GM21786 (cell line): Measurements from ENCODE around the gene GLUL.

Experiments
- ATAC-seq: cut with Tn5 transposase; IDR thresholded peaks from one replicate; pipeline ENCODE4 v1.9.1; 2021; ENCODE audit not compliant: unreplicated experiment

The GLUL gene

DNA sequence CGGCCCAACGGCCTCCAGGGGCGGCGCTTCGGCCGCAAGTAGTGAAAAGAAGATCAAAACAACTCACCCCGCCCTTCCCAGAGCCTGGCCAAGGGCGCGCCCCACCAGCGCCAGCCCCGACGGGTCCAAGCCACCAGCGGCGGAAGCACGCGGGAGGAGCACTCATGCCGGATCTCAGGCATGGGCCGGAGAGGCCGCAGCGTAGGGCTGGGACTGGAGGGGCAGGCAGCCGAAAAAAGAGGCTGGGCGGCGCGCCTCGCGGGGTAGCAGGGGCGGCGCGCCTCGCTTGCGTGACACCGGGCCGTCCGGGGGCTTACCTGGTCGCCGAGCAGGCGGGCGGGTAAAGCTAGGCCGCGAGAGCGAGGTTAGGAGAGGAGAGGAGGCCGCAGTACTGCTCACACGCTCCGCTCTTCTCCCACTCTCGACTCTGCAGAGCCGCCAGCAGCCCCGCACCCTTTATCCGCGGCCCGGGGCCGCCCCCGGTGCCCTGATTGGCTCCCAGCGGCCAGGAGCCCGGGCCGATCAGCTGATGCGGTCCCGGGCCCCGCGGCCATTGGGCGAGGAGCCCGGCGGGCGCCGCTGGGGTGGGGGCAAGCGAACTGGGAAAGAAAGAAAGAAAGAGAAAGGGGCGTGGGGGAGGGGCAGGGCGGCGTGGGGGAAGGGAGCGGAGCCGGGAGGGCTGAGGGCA, at the start of gene GLUL:
Gene GLUL (minus strand): TSS at position 429 of the 688 bp plus-strand sequence. CDS start 3,053 bp downstream, outside the sequence.
- peak; percentile 63 for ATAC-seq

- ATAC-seq: no peak
These were observed 46.7 kb upstream of the GLUL start for GRCh38 chr1:182438326-182438725.

DNA sequence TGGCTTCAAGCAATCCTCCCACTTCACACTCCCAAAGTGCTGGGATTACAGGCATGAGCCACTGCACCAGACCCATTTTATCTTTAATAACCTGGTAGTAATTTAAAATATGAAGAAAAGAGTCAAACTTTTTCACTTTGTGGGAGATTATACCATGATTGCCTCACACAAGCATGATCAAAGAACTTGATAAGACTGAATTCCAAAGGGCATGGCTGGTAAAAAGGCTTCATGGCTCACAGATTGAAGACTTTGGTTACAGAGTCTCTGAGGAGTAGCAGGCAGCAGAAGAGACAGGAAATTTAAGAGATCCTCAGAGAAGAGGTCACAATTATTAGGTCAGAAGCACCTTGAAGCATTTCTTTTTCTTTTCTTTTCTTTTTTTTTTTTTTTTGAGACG, 42.0 kb upstream of the GLUL start:
- no peak for ATAC-seq

GRCh38 chr1:182431278-182431677, 39.7 kb upstream of the GLUL start:
- no peak for ATAC-seq

GRCh38 chr1:182430263-182431068, 38.9 kb upstream of the GLUL start:
- ATAC-seq: no peak

DNA sequence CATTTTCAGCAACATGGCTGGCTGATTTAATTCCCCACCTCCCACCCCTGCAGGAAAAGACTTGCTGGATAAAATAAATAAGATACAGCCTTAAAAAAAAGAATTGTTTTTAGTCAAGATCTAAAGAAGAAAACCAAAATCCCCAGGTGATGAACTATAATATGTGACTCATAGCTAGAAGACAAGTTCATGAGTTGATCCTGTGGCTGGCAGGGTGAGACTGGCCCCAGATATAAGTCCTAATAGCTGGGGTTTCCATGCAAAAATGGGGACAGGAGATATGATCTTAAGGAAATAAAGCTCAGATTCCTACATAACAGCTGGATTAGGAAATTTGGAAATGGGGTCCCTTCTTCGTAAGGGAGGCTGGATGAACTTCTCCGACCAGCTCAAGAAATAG, 36.5 kb upstream of the GLUL start:
- peak; percentile 27 for ATAC-seq

DNA sequence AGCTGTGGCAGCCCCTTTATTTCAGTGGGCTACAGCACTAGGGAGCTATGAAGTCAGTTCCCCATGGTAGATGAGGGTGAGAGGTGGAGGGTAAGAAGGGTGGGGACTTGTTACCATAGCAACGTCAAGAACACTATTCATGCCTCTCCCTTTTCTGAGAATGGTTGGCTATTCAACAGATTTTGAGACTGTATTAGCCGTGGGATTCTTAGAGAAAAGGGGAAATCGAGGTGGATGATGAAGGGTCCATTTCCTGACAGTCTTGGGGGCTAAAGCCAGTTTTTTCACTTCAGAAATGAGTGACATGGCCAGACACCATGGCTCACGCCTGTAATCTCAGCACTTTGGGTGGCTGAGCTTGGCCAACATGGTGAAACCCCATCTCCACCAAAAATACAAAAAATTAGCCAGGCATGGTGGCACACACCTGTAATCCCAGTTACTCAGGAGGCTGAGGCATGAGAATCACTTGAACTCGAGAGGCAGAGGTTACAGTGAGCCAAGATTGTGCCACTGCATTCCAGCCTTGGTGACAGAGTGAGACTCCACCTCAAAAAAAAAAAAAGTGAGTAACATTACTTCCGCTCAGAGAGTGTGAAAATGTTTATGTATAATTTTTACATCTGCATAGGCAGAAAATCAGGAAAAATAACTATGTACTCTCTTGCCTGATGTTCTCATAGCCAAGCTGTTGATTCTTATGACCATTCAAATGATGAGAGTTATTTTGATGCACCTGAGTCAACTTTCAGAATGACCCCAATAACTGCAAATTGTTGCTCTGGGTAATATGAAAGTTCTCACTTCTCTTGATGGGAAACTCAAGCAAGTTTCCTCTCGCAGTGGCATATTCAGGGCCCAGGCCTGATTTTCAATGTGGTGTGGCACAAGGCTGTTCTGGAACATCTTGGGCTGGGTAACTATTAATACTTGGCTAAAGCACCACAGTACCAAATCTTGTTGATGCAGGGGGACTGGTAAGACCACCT, 35.1 kb upstream of the GLUL start:
- ATAC-seq: peak; percentile 73

GRCh38 chr1:182415789-182416188, 24.2 kb upstream of the GLUL start:
- no peak for ATAC-seq

GRCh38 chr1:182413969-182414368, 22.4 kb upstream of the GLUL start:
- no peak for ATAC-seq

- no peak for ATAC-seq
These were observed 21.9 kb upstream of the GLUL start for GRCh38 chr1:182413486-182413885.

GRCh38 chr1:182410620-182411273, 19.2 kb upstream of the GLUL start:
- no peak for ATAC-seq

- ATAC-seq: no peak
These were observed 18.5 kb upstream of the GLUL start for GRCh38 chr1:182410138-182410537.

- ATAC-seq: no peak
These were observed 17.0 kb upstream of the GLUL start for GRCh38 chr1:182408435-182409075.

DNA sequence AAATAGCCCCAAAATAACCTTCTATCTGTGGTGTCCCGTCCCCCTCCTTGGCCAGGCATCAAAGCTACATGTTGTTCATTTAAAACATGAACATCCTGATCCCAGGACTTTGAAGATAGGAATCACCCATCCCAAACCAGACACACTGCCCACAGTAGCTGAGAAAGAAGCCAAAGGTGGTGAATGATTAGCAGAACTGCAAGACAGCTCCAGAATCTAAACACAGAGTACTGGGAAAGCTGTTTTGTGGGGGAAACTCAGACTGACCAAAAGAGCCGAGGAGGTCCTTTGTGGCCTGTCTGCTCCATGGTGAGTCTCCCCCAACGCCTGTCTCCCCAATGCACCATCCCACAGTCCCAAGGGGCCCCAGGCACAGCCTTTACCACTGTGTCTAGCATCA, 16.1 kb upstream of the GLUL start:
- ATAC-seq: no peak

DNA sequence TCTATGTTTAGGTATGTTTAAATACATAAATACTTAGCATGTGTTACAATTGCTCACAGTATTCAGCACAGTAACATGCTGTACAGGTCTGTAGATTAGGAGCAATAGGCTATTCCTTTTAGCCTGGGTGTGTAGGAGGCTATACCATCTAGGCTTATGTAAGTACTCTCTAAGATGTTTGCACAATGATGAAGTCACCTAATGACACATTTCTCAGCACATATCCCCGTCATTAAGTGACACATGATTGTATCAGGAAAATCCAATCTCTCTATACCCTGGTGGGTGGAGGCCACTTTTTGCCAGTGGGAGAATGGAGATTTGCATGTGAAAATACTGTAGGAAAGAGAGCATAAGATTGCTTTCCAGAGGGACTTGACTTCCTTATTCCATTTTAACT, 14.4 kb upstream of the GLUL start:
- no peak for ATAC-seq

DNA sequence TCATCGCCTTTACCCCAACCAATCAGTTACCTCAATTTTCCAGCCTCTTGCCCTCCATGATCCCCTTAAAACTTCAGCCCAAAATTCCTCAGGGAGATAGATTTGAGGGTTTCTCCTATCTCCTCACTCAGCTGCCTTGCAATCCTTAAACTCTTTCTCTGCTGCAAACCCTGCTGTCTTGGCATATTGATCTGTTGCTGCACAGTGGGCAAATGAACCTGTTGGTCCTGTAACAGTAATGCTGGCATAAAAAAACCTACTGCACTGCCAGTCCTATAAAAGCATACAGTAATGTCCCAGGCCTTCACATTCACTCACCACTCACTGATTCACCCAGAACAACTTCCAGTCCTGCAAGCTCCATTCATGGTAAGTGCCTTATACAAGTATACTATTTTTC, 14.0 kb upstream of the GLUL start:
- ATAC-seq: no peak

DNA sequence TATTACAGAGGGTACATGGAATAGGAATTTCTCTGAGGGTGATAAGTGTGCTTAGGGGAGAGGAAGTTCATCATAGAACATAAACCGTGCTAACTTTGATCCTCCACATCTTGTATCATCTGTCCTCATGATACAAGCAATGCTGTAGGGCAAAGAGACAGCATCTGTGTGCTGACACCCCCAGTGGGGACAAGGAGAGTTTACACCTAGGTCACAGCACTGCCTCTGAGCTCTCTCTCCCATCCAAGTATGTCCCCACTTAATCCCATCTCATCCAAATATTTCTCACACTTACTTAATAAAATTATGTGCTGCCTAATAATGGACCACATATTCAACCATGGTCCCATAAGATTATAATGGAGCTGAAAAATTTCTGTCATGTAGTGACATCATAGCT, 13.2 kb upstream of the GLUL start:
- no peak for ATAC-seq

GRCh38 chr1:182400567-182400966, 9.0 kb upstream of the GLUL start, which contains the start of gene TEDDM1:
TEDDM1 (minus strand) TSS chr1:182400667; CDS start chr1:182400485, 182 bp downstream.
- ATAC-seq: no peak

- no peak for ATAC-seq
These were observed 6.2 kb upstream of the GLUL start for GRCh38 chr1:182397653-182398393.
